HCT116 (cell line): ENCODE results near the gene SNAP29. TPM values are rescaled to one million over a fixed set of nuclear protein-coding genes. Genes with fewer than 3 reads are reported as not detected.
"Not testable (repeated sequence)": the region's sequence is repeated elsewhere in the genome, so short reads cannot be mapped to it uniquely, and the experiment has no call there.

Source experiments
- ATAC-seq: fragments of 200-7000 bp; cut with Tn5 transposase; 2 replicates; pipeline ENCODE4 v1.9.1; 2020; ENCODE audit warnings: mild to moderate bottlenecking, moderate library complexity
- BruUV-seq: library from RNA; stranded (reverse); fragments of 400-500 nt; replicated peaks from 2 replicates; lab custom pipeline; 2021; lab: Mats Ljungman, UMichigan
- CTCF ChIA-PET: fragments of 300-600 bp; sonication (Branson Sonifier 250); formaldehyde crosslinking; loops from one replicate; lab custom pipeline; 2021; ENCODE audit warnings: antibody characterized with exemption; lab: Charles Lee
- POLR2A ChIA-PET: fragments of 300-600, 350-600 bp; sonication (Branson Sonifier 250); formaldehyde crosslinking; loops from one replicate; lab custom pipeline; 2021; ENCODE audit warnings: antibody characterized with exemption; lab: Charles Lee
- RAD21 ChIA-PET, 2 experiments: fragments of 300-600 bp; sonication (Branson Sonifier 250); formaldehyde crosslinking; loops; one replicate each; lab custom pipeline; 2023; ENCODE audit warnings: low total read pairs in 2 of 2; ENCODE audit not compliant: uncharacterized antibody in 2 of 2, unreplicated experiment in 2 of 2, low non-redundant PET in 1 of 2; lab: Charles Lee
- DNase-seq: peaks from one replicate; pipeline ENCODE4 v3.0.0-alpha.2; 2010; ENCODE audit warnings: low read depth, low spot score
- H2AFZ ChIP-seq: fragments of 200-600 bp; shearing (Covaris generic), sonication (generic); 2 replicates; pipeline ENCODE4 v1.6.1; 2017; ENCODE audit warnings: low read depth, mixed run types, mixed read lengths, antibody characterized with exemption, low read length; ENCODE audit not compliant: poor library complexity, severe bottlenecking
- H3K27ac ChIP-seq: 2 replicates; pipeline ENCODE4 v1.5.1; 2012; ENCODE audit warnings: low read depth, low read length
- H3K27me3 ChIP-seq: fragments of 200-600 bp; sonication (generic); 2 replicates; pipeline ENCODE4 v1.6.1; 2016; ENCODE audit warnings: mixed run types, low read length, mixed read lengths; ENCODE audit not compliant: insufficient read depth
- H3K36me3 ChIP-seq, 2 experiments: fragments of 200-500 bp in 1 of 2; fragments of 200-600 bp in 1 of 2; sonication (Bioruptor generic) in 1 of 2; sonication (generic) in 1 of 2; 2 replicates each; pipeline versions ENCODE4 v1.5.1 to v1.6.1; 2014 to 2016; ENCODE audit warnings: low read length in 2 of 2, inconsistent platforms in 1 of 2, mixed read lengths in 1 of 2, mixed run types in 1 of 2; ENCODE audit not compliant: insufficient read depth in 2 of 2, control insufficient read depth in 1 of 2
- H3K4me1 ChIP-seq, 2 experiments: fragments of 200-600 bp in 1 of 2; sonication (generic) in 1 of 2; 2 replicates each; pipeline versions ENCODE4 v1.5.1 to v1.6.1; 2012 to 2017; ENCODE audit warnings: low read length in 2 of 2, inconsistent platforms in 1 of 2, mild to moderate bottlenecking in 1 of 2, mixed read lengths in 1 of 2, mixed run types in 1 of 2, moderate library complexity in 1 of 2; ENCODE audit not compliant: insufficient read depth in 2 of 2, control insufficient read depth in 1 of 2
- H3K4me2 ChIP-seq: fragments of 200-600 bp; sonication (generic); 2 replicates; pipeline ENCODE4 v1.6.1; 2017; ENCODE audit warnings: mixed run types, low read length, mixed read lengths
- H3K4me3 ChIP-seq, 2 experiments: fragments of 200-600 bp in 1 of 2; sonication (generic) in 1 of 2; replicated peaks in 1 of 2; 2 replicates each; pipeline ENCODE4 v1.5.1; 2011 to 2016; ENCODE audit warnings: low read length in 2 of 2, control low read depth in 1 of 2, low read depth in 1 of 2, mild to moderate bottlenecking in 1 of 2, mixed read lengths in 1 of 2, mixed run types in 1 of 2
- H3K79me2 ChIP-seq: fragments of 200-600 bp; sonication (generic); 2 replicates; pipeline ENCODE4 v1.6.1; 2017; ENCODE audit warnings: mild to moderate bottlenecking, mixed run types, low read length, moderate library complexity, mixed read lengths; ENCODE audit not compliant: insufficient read depth
- H3K9ac ChIP-seq: fragments of 200-600 bp; sonication (generic); 2 replicates; pipeline ENCODE4 v1.6.1; 2016; ENCODE audit warnings: low read length, mixed read lengths
- H3K9me2 ChIP-seq: fragments of 200-600 bp; sonication (generic), shearing (Covaris generic); 2 replicates; pipeline ENCODE4 v1.6.1; 2017; ENCODE audit warnings: mixed run types, mild to moderate bottlenecking, moderate library complexity; ENCODE audit not compliant: insufficient read depth
- H3K9me3 ChIP-seq, 2 experiments: fragments of 200-500 bp in 1 of 2; fragments of 200-600 bp in 1 of 2; sonication (Bioruptor generic) in 1 of 2; sonication (generic) in 1 of 2; 2 replicates each; pipeline ENCODE4 v1.6.1; 2014 to 2017; ENCODE audit warnings: low read length in 2 of 2, mixed read lengths in 2 of 2, inconsistent platforms in 1 of 2, low read depth in 1 of 2, mild to moderate bottlenecking in 1 of 2, mixed run types in 1 of 2, moderate library complexity in 1 of 2; ENCODE audit not compliant: control insufficient read depth in 1 of 2, insufficient read depth in 1 of 2
- H4K20me1 ChIP-seq: fragments of 200-600 bp; sonication (generic), shearing (Covaris generic); 2 replicates; pipeline ENCODE4 v1.6.1; 2017; ENCODE audit warnings: mixed run types, mild to moderate bottlenecking, moderate library complexity; ENCODE audit not compliant: insufficient read depth
- CEBPB ChIP-seq: IDR thresholded peaks from 2 replicates; pipeline ENCODE4 v1.6.1; 2012; ENCODE audit warnings: low read depth
- EGR1 ChIP-seq: IDR thresholded peaks from 2 replicates; pipeline ENCODE4 v1.6.1; 2012; ENCODE audit warnings: low read depth
- EZH2phosphoT487 ChIP-seq: fragments of 200-600 bp; IDR thresholded peaks from 2 replicates; pipeline ENCODE4 v1.6.1; 2018; ENCODE audit warnings: antibody characterized with exemption, borderline replicate concordance
- FOSL1 ChIP-seq: IDR thresholded peaks from 2 replicates; pipeline ENCODE4 v1.6.1; 2012; ENCODE audit warnings: low read depth
- JUND ChIP-seq: IDR thresholded peaks from 2 replicates; pipeline ENCODE4 v1.6.1; 2012
- POLR2A ChIP-seq: IDR thresholded peaks from 2 replicates; pipeline ENCODE4 v1.7.0; 2011; ENCODE audit warnings: borderline replicate concordance; ENCODE audit not compliant: insufficient read depth, insufficient read length; ENCODE audit errors: extremely low read depth
- POLR2AphosphoS5 ChIP-seq: IDR thresholded peaks from 2 replicates; pipeline ENCODE4 v1.6.1; 2011; ENCODE audit warnings: mild to moderate bottlenecking, low read depth, low read length, moderate library complexity
- RAD21 ChIP-seq: IDR thresholded peaks from 2 replicates; pipeline ENCODE4 v1.6.1; 2012; ENCODE audit warnings: low read depth, mild to moderate bottlenecking
- SP1 ChIP-seq: IDR thresholded peaks from 2 replicates; pipeline ENCODE4 v1.6.1; 2012; ENCODE audit warnings: low read depth
- TCF7L2 ChIP-seq: IDR thresholded peaks from 2 replicates; pipeline ENCODE4 v1.7.0; 2011; ENCODE audit warnings: borderline replicate concordance, inconsistent platforms; ENCODE audit not compliant: insufficient read depth, insufficient read length; ENCODE audit errors: extremely low read depth
- YY1 ChIP-seq: IDR thresholded peaks from 2 replicates; pipeline ENCODE4 v1.6.1; 2011; ENCODE audit warnings: low read length, low read depth, moderate library complexity, mild to moderate bottlenecking; ENCODE audit not compliant: insufficient replicate concordance; ENCODE audit errors: extremely low read depth
- ZNF274 ChIP-seq: fragments of 200-500 bp; sonication (Bioruptor generic); IDR thresholded peaks from 2 replicates; pipeline ENCODE4 v1.6.1; 2014; ENCODE audit warnings: mild to moderate bottlenecking, low read depth, low read length, inconsistent platforms
- intact Hi-C: fragments of 100-400 bp; cut with micrococcal nuclease; formaldehyde crosslinking; loops from 2 replicates; pipeline ENCODE4 v1.10.0; 2022
- total RNA-seq: library from RNA; stranded (reverse); gene quantifications from one replicate; pipeline ENCODE4 v1.2.1, GENCODE V29; 2021; ENCODE audit not compliant: unreplicated experiment
- TF ChIP-seq, protein P1 (sequence below): IDR thresholded peaks from 2 replicates; pipeline ENCODE4 v1.6.1; 2012
- TF ChIP-seq, protein P2 (sequence below): IDR thresholded peaks from 2 replicates; pipeline ENCODE4 v1.6.1; 2012; ENCODE audit warnings: low read depth
- TF ChIP-seq, protein P3 (sequence below), 3 experiments: fragments of 200-600 bp in 1 of 3; sonication (generic) in 1 of 3; IDR thresholded peaks in 2 of 3; conservative IDR thresholded peaks in 1 of 3; 2 replicates each; pipeline ENCODE4 v1.5.1; 2012 to 2017; ENCODE audit warnings: low read depth in 2 of 3, low read length in 2 of 3, antibody characterized with exemption in 1 of 3, borderline replicate concordance in 1 of 3, control low read depth in 1 of 3, mild to moderate bottlenecking in 1 of 3, mixed read lengths in 1 of 3, mixed run types in 1 of 3, moderate library complexity in 1 of 3; ENCODE audit not compliant: insufficient read depth in 1 of 3

SNAP29 gene
- total RNA-seq, 1 experiment from 2014 or later = 27.3 TPM

GRCh38 chr22:20897737-20898136, 38.9 kb downstream of the SNAP29 start:
- H3K4me3 ChIP-seq, H3K36me3 ChIP-seq, H3K27ac ChIP-seq, ATAC-seq, POLR2A ChIA-PET, DNase-seq, H2AFZ ChIP-seq, intact Hi-C loops, H3K9ac ChIP-seq, H3K4me2 ChIP-seq, H3K4me1 ChIP-seq, H4K20me1 ChIP-seq, H3K9me3 ChIP-seq, H3K27me3 ChIP-seq, H3K9me2 ChIP-seq, BruUV-seq, H3K79me2 ChIP-seq: not testable (repeated sequence)
- RAD21 ChIA-PET = interaction anchor here in 1 of 2 experiments (0.6 kb wide), 1 partner anchor 20 kb away, joined by 3 read pairs; no protein-coding TSS in a partner anchor
- CTCF ChIA-PET = interaction anchor here (2.0 to 2.2 kb wide), 2 partner anchors 12 to 19 kb away, joined by 4 to 6 read pairs; partner anchors contain the start of gene CRKL

- no TSS peak for BruUV-seq
- no peaks in the 10 kb centered on the region for H3K79me2 ChIP-seq
- ChIA-PET CTCF (interaction anchor here (2.2 kb wide), 1 partner anchor 14 kb away, joined by 6 read pairs; no protein-coding TSS in a partner anchor), POLR2A (no interaction called here), RAD21 (no interaction called here)
- no peak overlapping the region for H2AFZ ChIP-seq
- no peak overlapping the region for H3K4me2 ChIP-seq
- no peaks in the 10 kb centered on the region for H3K9me2 ChIP-seq
- H4K20me1 ChIP-seq = no peaks in the 10 kb centered on the region
- no peak for ATAC-seq
- DNase-seq = no peak
- H3K9me3 ChIP-seq = no peaks in the 10 kb centered on the region
- H3K4me1 ChIP-seq = peaks cover 0 to 7% of the 10 kb centered on the region in 2 experiments; a peak in 1 of 4 replicates
- H3K27ac ChIP-seq = no peak overlapping the region
- intact Hi-C loops = no loop called here
- H3K4me3 ChIP-seq = no peak overlapping the region
- no peaks in the 10 kb centered on the region for H3K36me3 ChIP-seq
- no peaks in the 10 kb centered on the region for H3K27me3 ChIP-seq
- H3K9ac ChIP-seq = no peak overlapping the region
- TF ChIP-seq JUND (no peak), ZNF274 (no peak), SP1 (no peak), TCF7L2 (no peak), POLR2AphosphoS5 (no peak), YY1 (no peak), POLR2A (no peak), RAD21 (no peak), FOSL1 (no peak), EZH2phosphoT487 (no peak), EGR1 (no peak), CEBPB (no peak)
- TF ChIP-seq, protein P1, sequence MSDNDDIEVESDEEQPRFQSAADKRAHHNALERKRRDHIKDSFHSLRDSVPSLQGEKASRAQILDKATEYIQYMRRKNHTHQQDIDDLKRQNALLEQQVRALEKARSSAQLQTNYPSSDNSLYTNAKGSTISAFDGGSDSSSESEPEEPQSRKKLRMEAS = no peak
- TF ChIP-seq, protein P2, sequence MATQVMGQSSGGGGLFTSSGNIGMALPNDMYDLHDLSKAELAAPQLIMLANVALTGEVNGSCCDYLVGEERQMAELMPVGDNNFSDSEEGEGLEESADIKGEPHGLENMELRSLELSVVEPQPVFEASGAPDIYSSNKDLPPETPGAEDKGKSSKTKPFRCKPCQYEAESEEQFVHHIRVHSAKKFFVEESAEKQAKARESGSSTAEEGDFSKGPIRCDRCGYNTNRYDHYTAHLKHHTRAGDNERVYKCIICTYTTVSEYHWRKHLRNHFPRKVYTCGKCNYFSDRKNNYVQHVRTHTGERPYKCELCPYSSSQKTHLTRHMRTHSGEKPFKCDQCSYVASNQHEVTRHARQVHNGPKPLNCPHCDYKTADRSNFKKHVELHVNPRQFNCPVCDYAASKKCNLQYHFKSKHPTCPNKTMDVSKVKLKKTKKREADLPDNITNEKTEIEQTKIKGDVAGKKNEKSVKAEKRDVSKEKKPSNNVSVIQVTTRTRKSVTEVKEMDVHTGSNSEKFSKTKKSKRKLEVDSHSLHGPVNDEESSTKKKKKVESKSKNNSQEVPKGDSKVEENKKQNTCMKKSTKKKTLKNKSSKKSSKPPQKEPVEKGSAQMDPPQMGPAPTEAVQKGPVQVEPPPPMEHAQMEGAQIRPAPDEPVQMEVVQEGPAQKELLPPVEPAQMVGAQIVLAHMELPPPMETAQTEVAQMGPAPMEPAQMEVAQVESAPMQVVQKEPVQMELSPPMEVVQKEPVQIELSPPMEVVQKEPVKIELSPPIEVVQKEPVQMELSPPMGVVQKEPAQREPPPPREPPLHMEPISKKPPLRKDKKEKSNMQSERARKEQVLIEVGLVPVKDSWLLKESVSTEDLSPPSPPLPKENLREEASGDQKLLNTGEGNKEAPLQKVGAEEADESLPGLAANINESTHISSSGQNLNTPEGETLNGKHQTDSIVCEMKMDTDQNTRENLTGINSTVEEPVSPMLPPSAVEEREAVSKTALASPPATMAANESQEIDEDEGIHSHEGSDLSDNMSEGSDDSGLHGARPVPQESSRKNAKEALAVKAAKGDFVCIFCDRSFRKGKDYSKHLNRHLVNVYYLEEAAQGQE = no peak
- TF ChIP-seq, protein P3, sequence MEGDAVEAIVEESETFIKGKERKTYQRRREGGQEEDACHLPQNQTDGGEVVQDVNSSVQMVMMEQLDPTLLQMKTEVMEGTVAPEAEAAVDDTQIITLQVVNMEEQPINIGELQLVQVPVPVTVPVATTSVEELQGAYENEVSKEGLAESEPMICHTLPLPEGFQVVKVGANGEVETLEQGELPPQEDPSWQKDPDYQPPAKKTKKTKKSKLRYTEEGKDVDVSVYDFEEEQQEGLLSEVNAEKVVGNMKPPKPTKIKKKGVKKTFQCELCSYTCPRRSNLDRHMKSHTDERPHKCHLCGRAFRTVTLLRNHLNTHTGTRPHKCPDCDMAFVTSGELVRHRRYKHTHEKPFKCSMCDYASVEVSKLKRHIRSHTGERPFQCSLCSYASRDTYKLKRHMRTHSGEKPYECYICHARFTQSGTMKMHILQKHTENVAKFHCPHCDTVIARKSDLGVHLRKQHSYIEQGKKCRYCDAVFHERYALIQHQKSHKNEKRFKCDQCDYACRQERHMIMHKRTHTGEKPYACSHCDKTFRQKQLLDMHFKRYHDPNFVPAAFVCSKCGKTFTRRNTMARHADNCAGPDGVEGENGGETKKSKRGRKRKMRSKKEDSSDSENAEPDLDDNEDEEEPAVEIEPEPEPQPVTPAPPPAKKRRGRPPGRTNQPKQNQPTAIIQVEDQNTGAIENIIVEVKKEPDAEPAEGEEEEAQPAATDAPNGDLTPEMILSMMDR (IDR thresholded peaks at IDR 0.05 in 2 of 3, conservative IDR thresholded peaks at IDR 0.05 in 1 of 3; ENCODE audit: borderline replicate concordance in 1 of 3, insufficient read depth in 1 of 3, low read depth in 2 of 3, low read length in 2 of 3) = no peak
Measured at GRCh38 chr22:20899827-20900423, 41.1 kb downstream of the SNAP29 start.
